Activated CD8-positive, alpha-beta memory T cell treated with anti-CD3 and anti-CD28 coated beads, Interleukin-2, amount 50 U/mL, for 24 hours (primary cell): ENCODE measurements around the gene DDAH2.

Experiments
- DNase-seq: peaks from one replicate; pipeline ENCODE4 v3.0.0-alpha.2; 2020; ENCODE audit errors: extremely low read depth

The DDAH2 gene

GRCh38 chr6:31732029-31732428, 2.9 kb upstream of the DDAH2 start:
- DNase-seq = no peak

- DNase-seq = no peak
These were observed 1.6 kb upstream of the DDAH2 start for GRCh38 chr6:31730631-31731086.

DNA sequence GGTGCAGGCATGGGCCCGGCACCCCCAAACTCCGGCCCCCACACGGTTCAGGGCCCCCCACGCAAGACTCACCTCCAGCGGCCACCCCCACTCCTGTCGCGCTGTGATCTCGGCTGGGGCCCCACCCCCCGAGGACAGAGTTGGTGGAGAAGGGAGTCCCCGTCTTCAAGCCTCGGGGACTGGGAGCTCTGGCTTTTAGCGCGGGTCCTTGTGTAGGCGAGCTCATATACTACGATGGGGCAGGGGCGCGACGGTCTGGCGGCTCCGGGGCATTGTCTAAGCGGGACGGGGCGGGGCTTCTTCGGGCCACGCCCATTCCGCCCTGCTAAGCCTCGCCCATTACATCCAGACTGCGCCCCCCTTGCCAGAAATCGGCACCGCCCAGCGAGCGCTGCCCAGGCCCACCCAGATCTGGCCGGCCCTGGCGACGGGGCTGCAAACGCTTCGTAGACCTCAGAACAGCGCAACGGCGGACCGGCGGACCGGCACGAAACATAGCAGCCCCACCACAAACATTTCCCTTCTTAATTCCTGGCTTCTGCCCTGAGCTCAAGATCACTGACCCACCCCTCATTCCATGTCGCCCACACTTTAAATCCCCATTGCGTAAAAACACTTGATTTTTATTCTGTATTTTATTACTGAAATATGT, 1.0 kb upstream of the DDAH2 start:
- DNase-seq = no peak

- no peak for DNase-seq
These were observed 448 bp upstream of the DDAH2 start for GRCh38 chr6:31729515-31729978.

- no peak for DNase-seq
These were observed 1.1 kb downstream of the DDAH2 start for GRCh38 chr6:31727717-31728671.

- DNase-seq = no peak
These were observed 1.9 kb downstream of the DDAH2 start for GRCh38 chr6:31727034-31727716.

DNA sequence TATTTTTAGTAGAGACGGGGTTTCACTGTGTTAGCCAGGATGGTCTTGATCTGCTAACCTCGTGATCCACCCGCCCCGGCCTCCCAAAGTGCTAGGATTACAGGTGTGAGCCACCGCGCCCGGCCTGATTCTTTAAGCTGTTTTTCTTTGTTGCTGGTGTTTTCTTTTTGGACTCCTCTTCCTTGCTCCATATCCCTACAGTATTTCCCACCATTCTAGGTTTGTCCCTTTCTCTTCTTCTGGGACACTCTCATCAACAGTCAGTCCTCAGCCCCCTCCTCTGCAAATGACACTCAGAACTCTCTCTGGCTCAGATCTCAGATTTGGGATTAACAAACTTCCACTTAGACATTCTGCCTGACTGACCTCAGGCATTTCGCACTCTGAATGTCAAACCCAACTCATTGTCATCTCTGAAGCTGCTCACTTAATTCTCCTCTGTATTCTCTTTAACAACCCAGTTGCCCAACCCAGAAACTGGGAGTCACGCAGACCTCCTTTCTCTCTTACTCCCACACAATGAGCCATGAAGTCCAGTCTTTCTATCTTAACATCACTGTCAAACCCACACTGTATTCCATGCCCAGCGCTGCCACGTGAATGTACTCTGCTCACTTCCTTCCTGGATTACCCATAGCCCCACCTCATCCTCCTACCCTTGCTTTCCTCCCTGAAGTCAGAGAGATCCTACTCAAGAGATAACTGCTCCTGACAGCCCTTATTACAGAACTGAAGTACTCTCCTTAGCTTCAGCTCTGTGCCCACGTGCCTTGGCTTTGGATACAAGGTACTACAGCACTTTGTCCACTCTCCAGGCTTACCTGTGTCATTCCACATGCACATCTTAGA, 3.4 kb downstream of the DDAH2 start:
- DNase-seq = no peak

- no peak for DNase-seq
These were observed 5.0 kb downstream of the DDAH2 start for GRCh38 chr6:31723980-31724691.

- no peak for DNase-seq
These were observed 5.7 kb downstream of the DDAH2 start, which contains the start of gene MPIG6B for GRCh38 chr6:31723245-31723979. Gene MPIG6B, plus strand, starts transcription at chr6:31723373. Its CDS starts 11 bp downstream, at chr6:31723384.

DNA sequence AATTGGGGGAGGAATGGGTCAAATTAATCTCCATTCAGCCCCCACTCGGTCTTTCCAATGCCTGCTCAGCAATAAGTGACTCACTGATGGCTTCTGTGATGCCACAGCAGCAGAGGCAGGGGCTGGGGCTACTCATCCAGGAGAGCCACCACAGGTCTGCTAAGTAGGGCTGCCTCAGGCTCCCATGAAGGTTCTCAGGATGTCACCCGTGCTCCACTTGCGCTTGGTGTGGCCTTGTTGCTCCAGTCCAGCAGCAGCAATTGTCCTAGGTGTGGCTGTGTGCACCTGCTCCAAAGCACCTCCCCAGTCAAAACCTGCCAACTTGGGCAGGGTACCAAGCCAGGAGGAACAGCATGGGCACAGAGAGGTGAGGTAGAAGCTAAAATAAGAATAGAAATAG, 6.9 kb downstream of the DDAH2 start:
- DNase-seq = no peak

- DNase-seq = no peak
These were observed 7.6 kb downstream of the DDAH2 start, which contains the start of gene LY6G6C for GRCh38 chr6:31721351-31722020. Gene LY6G6C, minus strand, starts transcription at chr6:31721746. Its CDS starts 67 bp downstream, at chr6:31721679.

- DNase-seq = no peak
These were observed 8.8 kb downstream of the DDAH2 start for GRCh38 chr6:31720196-31720770.

DNA sequence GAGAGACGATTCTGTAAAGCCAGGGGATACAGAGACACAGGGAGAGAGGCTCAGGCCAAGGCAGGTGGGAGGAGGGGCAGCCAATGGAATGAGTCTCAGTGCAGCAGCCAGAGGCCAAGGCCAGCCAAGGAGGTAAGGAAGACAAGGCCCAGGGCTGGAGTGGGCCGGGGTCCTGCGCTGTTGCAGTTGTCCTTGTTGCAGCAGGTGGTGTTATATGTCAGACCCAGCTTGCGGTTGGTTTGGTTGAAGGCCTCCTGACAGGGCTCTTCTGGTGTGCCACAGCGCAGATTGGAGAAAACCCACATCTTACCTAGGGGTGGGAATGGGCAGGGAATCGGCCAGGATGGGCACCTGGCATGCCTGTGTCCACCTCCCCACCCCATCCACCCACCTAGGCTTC, 10.1 kb downstream of the DDAH2 start:
- no peak for DNase-seq

GRCh38 chr6:31718265-31718664, 10.8 kb downstream of the DDAH2 start:
- DNase-seq = no peak

DNA sequence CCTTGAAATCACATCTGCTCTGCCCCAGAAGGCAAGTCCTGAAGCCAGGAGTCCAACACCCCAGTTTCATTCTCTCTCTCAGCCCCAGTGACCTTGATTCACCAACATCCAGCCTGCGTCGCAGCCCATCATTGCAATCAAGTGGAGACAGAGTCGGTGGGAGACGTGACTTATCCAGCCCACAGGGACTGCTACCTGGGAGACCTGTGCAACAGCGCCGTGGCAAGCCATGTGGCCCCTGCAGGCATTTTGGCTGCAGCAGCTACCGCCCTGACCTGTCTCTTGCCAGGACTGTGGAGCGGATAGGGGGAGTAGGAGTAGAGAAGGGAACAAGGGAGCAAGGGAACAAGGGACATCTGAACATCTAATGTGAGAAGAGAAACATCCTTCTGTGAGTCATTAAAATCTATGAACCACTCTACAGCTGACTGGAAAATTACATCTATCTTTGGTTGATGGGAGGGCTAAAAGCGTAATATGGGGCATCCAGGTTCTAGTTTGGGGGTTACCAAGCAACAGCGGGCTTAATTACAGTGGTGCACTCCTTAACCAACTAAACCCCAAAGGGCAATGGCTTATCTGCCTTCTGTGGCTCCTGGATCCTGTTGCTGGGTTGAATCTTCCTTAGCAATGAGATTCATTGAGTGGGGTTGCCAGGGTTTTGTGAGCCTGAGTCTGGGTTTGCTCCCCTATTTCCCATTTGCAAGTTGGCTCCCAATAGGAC, 11.4 kb downstream of the DDAH2 start:
- no peak for DNase-seq

- no peak for DNase-seq
These were observed 13.8 kb downstream of the DDAH2 start, which contains the start of gene LY6G6D for GRCh38 chr6:31715022-31715958. Gene LY6G6D, plus strand, starts transcription at chr6:31715348. Its CDS starts 8 bp downstream, at chr6:31715356.
